Fibroblast of the aortic adventitia (primary cell): ENCODE data around the gene FAM110A. TPM values are rescaled to one million over a fixed set of nuclear protein-coding genes. Genes with fewer than 3 reads are reported as not detected.

Source experiments
- DNase-seq: peaks from one replicate; pipeline ENCODE4 v3.0.0-alpha.2; 2010; ENCODE audit warnings: low read depth
- H3K4me3 ChIP-seq: 2 replicates; pipeline ENCODE4 v1.5.1; 2011; ENCODE audit warnings: low read depth, mild to moderate bottlenecking, control low read depth, low read length, moderate library complexity
- CTCF ChIP-seq: IDR thresholded peaks from 2 replicates; pipeline ENCODE4 v1.5.1; 2011; ENCODE audit warnings: mild to moderate bottlenecking, low read length, control low read depth, inconsistent platforms; ENCODE audit not compliant: insufficient read depth
- total RNA-seq: library from RNA; depleted of rRNA; stranded (reverse); fragments of >200 nt; gene quantifications from 2 replicates; pipeline ENCODE4 v1.2.3, GENCODE V29; 2012; ENCODE audit warnings: low replicate concordance

FAM110A gene
- total RNA-seq, 1 donor: 5.5 TPM

GRCh38 chr20:819680-820322 lies 13.7 kb upstream of the FAM110A start:
- H3K4me3 ChIP-seq: no peak overlapping the region
- no peak for TF ChIP-seq CTCF
- DNase-seq: no peak

- H3K4me3 ChIP-seq: no peak overlapping the region
- no peak for DNase-seq
- TF ChIP-seq CTCF: no peak
Measured at GRCh38 chr20:820323-820953, 13.1 kb upstream of the FAM110A start.

GRCh38 chr20:821046-821730 lies 12.3 kb upstream of the FAM110A start:
- DNase-seq: no peak
- no peak overlapping the region for H3K4me3 ChIP-seq
- TF ChIP-seq CTCF: no peak

DNA sequence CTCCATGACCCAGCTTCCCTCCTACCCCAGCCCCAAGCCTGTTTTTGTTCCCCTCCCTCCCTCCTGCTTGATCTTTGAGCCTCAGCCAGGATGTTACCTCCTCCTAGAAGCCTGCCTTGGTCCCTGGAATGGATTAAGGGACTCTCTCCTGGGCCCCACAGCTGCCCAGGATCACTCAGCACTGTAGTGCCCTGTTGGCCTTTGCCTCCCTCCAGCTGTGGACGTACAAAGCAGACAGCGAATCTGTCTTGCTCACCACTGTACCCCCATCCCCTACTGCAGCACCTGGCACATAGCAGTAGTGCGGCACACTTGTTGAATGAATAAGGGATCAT lies 11.8 kb upstream of the FAM110A start:
- DNase-seq: no peak
- no peak overlapping the region for H3K4me3 ChIP-seq
- TF ChIP-seq CTCF: no peak

DNA sequence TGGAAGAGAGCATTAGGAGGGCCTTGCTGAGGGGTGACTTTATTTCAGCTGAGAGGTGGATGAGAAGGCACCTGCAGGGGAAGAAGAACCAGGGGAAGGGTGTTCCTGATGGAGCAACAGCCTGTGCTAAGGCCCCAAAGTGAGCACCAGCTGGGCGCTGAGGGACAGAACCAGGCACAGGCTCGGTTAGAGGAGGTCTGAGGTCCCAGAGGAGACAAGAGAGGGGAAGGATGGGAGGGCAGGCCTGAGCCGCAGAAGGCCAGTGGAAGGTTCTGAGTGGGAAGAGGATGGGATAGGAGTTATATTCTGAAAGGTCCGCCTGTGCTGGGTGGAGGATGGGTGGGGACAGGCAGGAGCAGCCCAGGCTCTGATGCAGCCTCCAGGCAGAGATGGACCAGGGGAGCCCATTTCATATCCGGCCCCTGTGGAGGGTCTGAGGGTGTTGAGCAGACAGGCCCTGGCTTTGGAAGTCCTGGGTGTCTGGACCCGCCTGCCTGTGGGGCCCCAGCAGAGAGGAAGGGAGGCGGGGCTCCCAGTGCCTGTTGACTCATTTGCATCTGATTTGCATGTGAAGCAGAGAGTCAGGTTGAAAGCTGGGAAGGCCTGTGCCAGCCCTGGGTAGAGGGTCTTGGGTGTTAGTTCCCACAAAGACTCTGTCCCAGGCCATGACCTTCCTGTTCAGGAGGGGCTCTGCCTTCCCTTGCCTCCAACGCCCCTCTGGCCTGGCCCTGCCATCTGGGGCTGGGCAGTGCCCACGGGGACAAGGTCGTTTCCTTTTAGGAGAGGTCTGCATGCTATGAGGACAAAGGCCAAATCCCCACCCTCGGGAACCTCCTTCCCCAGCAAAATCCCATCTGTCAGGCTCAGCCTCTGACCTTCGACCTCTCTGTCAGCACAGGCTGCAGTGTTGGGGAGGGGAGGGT lies 10.6 kb upstream of the FAM110A start:
- no peak for DNase-seq
- H3K4me3 ChIP-seq: no peak overlapping the region
- TF ChIP-seq CTCF: no peak

DNA sequence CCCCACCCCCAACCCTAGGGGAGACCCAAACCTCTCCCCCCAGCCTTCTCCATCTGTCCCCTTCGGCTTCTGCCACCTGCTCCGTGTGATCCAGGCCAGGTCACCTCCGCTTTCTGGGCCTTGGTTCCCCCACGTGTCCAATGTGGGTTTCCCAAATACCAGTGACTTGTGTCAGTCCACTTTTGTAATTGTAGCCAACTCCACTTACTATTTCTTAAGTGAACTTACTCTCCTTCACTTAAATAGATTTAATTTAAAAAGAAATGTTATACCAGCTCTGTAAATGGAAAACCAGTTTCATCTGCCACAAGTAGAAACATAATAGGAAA lies 10.0 kb upstream of the FAM110A start:
- no peak overlapping the region for H3K4me3 ChIP-seq
- no peak for TF ChIP-seq CTCF
- no peak for DNase-seq
